ENCODE results near the gene MT1E. TPM values are rescaled to one million over a fixed set of nuclear protein-coding genes. Genes with fewer than 3 reads are reported as not detected.

Gene MT1E
- total and polyA plus RNA-seq, 2 of the 13 experiments (the other 11 are each of a cell fraction or from before 2014, with no cell fraction given) = 110 to 1,072 TPM

GRCh38 chr16:56632156-56632847 lies 6.7 kb downstream of the MT1E start, which contains the start of gene MT1M (continued):
- TF ChIP-seq, protein P1, sequence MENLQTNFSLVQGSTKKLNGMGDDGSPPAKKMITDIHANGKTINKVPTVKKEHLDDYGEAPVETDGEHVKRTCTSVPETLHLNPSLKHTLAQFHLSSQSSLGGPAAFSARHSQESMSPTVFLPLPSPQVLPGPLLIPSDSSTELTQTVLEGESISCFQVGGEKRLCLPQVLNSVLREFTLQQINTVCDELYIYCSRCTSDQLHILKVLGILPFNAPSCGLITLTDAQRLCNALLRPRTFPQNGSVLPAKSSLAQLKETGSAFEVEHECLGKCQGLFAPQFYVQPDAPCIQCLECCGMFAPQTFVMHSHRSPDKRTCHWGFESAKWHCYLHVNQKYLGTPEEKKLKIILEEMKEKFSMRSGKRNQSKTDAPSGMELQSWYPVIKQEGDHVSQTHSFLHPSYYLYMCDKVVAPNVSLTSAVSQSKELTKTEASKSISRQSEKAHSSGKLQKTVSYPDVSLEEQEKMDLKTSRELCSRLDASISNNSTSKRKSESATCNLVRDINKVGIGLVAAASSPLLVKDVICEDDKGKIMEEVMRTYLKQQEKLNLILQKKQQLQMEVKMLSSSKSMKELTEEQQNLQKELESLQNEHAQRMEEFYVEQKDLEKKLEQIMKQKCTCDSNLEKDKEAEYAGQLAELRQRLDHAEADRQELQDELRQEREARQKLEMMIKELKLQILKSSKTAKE (CRISPR knock-in tag; IDR thresholded peaks at IDR 0.05; ENCODE audit: borderline replicate concordance) = no peak
- no peak for TF ChIP-seq MBD4 (IDR thresholded peaks at IDR 0.05; ENCODE audit: borderline replicate concordance, low read length)
- TF ChIP-seq, protein P2, sequence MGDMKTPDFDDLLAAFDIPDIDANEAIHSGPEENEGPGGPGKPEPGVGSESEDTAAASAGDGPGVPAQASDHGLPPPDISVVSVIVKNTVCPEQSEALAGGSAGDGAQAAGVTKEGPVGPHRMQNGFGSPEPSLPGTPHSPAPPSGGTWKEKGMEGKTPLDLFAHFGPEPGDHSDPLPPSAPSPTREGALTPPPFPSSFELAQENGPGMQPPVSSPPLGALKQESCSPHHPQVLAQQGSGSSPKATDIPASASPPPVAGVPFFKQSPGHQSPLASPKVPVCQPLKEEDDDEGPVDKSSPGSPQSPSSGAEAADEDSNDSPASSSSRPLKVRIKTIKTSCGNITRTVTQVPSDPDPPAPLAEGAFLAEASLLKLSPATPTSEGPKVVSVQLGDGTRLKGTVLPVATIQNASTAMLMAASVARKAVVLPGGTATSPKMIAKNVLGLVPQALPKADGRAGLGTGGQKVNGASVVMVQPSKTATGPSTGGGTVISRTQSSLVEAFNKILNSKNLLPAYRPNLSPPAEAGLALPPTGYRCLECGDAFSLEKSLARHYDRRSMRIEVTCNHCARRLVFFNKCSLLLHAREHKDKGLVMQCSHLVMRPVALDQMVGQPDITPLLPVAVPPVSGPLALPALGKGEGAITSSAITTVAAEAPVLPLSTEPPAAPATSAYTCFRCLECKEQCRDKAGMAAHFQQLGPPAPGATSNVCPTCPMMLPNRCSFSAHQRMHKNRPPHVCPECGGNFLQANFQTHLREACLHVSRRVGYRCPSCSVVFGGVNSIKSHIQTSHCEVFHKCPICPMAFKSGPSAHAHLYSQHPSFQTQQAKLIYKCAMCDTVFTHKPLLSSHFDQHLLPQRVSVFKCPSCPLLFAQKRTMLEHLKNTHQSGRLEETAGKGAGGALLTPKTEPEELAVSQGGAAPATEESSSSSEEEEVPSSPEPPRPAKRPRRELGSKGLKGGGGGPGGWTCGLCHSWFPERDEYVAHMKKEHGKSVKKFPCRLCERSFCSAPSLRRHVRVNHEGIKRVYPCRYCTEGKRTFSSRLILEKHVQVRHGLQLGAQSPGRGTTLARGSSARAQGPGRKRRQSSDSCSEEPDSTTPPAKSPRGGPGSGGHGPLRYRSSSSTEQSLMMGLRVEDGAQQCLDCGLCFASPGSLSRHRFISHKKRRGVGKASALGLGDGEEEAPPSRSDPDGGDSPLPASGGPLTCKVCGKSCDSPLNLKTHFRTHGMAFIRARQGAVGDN (CRISPR knock-in tag; IDR thresholded peaks at IDR 0.05) = peak; percentile 68
- TF ChIP-seq, protein P3, sequence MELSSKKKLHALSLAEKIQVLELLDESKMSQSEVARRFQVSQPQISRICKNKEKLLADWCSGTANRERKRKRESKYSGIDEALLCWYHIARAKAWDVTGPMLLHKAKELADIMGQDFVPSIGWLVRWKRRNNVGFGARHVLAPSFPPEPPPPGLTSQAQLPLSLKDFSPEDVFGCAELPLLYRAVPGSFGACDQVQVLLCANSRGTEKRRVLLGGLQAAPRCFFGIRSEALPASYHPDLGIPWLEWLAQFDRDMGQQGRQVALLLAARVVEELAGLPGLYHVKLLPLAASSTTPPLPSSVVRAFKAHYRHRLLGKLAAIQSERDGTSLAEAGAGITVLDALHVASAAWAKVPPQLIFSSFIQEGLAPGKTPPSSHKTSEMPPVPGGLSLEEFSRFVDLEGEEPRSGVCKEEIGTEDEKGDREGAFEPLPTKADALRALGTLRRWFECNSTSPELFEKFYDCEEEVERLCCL (CRISPR knock-in tag; IDR thresholded peaks at IDR 0.05; ENCODE audit: borderline replicate concordance) = 0 out of 2 replicates have a peak, but pooled peaks have one; percentile 65
- TF ChIP-seq IKZF1 (IDR thresholded peaks at IDR 0.05) = no peak
- TF ChIP-seq ZNF234 (CRISPR knock-in tag; conservative IDR thresholded peaks at IDR 0.05) = no peak
- peak; percentile 28; the same call in 1 of the 2 replicates for TF ChIP-seq MYC (CRISPR knock-in tag; IDR thresholded peaks at IDR 0.05; ENCODE audit: borderline replicate concordance)
- TF ChIP-seq ZFP36L2 (CRISPR knock-in tag; IDR thresholded peaks at IDR 0.05) = no peak
- no peak for TF ChIP-seq MIER2 (CRISPR knock-in tag; IDR thresholded peaks at IDR 0.05)
- no peak for TF ChIP-seq ZNF597 (CRISPR knock-in tag; IDR thresholded peaks at IDR 0.05)
- TF ChIP-seq ZNF33B (CRISPR knock-in tag; IDR thresholded peaks at IDR 0.05) = no peak
- no peak for TF ChIP-seq CREB3 (CRISPR knock-in tag; IDR thresholded peaks at IDR 0.05)
- TF ChIP-seq, protein P4, sequence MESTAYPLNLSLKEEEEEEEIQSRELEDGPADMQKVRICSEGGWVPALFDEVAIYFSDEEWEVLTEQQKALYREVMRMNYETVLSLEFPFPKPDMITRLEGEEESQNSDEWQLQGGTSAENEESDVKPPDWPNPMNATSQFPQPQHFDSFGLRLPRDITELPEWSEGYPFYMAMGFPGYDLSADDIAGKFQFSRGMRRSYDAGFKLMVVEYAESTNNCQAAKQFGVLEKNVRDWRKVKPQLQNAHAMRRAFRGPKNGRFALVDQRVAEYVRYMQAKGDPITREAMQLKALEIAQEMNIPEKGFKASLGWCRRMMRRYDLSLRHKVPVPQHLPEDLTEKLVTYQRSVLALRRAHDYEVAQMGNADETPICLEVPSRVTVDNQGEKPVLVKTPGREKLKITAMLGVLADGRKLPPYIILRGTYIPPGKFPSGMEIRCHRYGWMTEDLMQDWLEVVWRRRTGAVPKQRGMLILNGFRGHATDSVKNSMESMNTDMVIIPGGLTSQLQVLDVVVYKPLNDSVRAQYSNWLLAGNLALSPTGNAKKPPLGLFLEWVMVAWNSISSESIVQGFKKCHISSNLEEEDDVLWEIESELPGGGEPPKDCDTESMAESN (CRISPR knock-in tag; conservative IDR thresholded peaks at IDR 0.05) = no peak
- peak; percentile 46; the same call in 1 of the 2 replicates for TF ChIP-seq ZNF563 (CRISPR knock-in tag; IDR thresholded peaks at IDR 0.05)
- no peak for TF ChIP-seq ZFAT (CRISPR knock-in tag; conservative IDR thresholded peaks at IDR 0.05)
- TF ChIP-seq ZNF75D (CRISPR knock-in tag; IDR thresholded peaks at IDR 0.05; ENCODE audit: borderline replicate concordance) = no peak
- TF ChIP-seq NONO (IDR thresholded peaks at IDR 0.05) = no peak
- TF ChIP-seq NONO (CRISPR knock-in tag; conservative IDR thresholded peaks at IDR 0.05) = 0 out of 2 replicates have a peak, but pooled peaks have one; percentile 20

Measured in HepG2 (cell line).